Fibroblast of the aortic adventitia (primary cell): Measurements from ENCODE around the gene PAQR3. TPM values are rescaled to one million over a fixed set of nuclear protein-coding genes. Genes with fewer than 3 reads are reported as not detected.

Experiments used
- DNase-seq: peaks from one replicate; pipeline ENCODE4 v3.0.0-alpha.2; 2010; ENCODE audit warnings: low read depth
- H3K4me3 ChIP-seq: 2 replicates; pipeline ENCODE4 v1.5.1; 2011; ENCODE audit warnings: low read depth, mild to moderate bottlenecking, control low read depth, low read length, moderate library complexity
- CTCF ChIP-seq: IDR thresholded peaks from 2 replicates; pipeline ENCODE4 v1.5.1; 2011; ENCODE audit warnings: mild to moderate bottlenecking, low read length, control low read depth, inconsistent platforms; ENCODE audit not compliant: insufficient read depth
- total RNA-seq: library from RNA; depleted of rRNA; stranded (reverse); fragments of >200 nt; gene quantifications from 2 replicates; pipeline ENCODE4 v1.2.3, GENCODE V29; 2012; ENCODE audit warnings: low replicate concordance

PAQR3 gene
- total RNA-seq = 2.9 and 15.8 TPM in 2 replicates

GRCh38 chr4:78938868-78939666 is at the start of gene PAQR3:
Gene PAQR3, minus strand, starts transcription at chr4:78939438. Its CDS starts 214 bp downstream, at chr4:78939224.
- TF ChIP-seq CTCF = no peak

GRCh38 chr4:78987683-78988082 is 48.4 kb upstream of the PAQR3 start:
- DNase-seq = no peak
- H3K4me3 ChIP-seq = no peak overlapping the region
- TF ChIP-seq CTCF = no peak

More at GRCh38 chr4:78938868-78939666, at the start of gene PAQR3:
- peak; percentile 68 for DNase-seq
- peak within 1 kb of the TSS; percentile 95 for H3K4me3 ChIP-seq

- no peak for TF ChIP-seq CTCF
- DNase-seq = no peak
- no peak overlapping the region for H3K4me3 ChIP-seq
Measured at GRCh38 chr4:78984593-78984992, 45.4 kb upstream of the PAQR3 start.

GRCh38 chr4:78975865-78976264 is 36.6 kb upstream of the PAQR3 start:
- no peak for TF ChIP-seq CTCF
- no peak for DNase-seq
- no peak overlapping the region for H3K4me3 ChIP-seq

GRCh38 chr4:78971776-78972175 is 32.5 kb upstream of the PAQR3 start:
- TF ChIP-seq CTCF = no peak
- DNase-seq = no peak
- H3K4me3 ChIP-seq = no peak overlapping the region

- no peak for TF ChIP-seq CTCF
- DNase-seq = no peak
Measured at GRCh38 chr4:78971326-78971725, 32.1 kb upstream of the PAQR3 start.

GRCh38 chr4:78962597-78963115 is 23.4 kb upstream of the PAQR3 start:
- no peak for DNase-seq
- TF ChIP-seq CTCF = no peak
- no peak overlapping the region for H3K4me3 ChIP-seq

More at GRCh38 chr4:78971326-78971725, 32.1 kb upstream of the PAQR3 start:
- no peak overlapping the region for H3K4me3 ChIP-seq
